Upper lobe of left lung (tissue), 6 donors: Measurements from ENCODE around the gene CLMN. TPM values are rescaled to one million over a fixed set of nuclear protein-coding genes. Genes with fewer than 3 reads are reported as not detected.

ENCODE experiments used
- ATAC-seq, 2 donors: fragments of 200-7000 bp; cut with Tn5 transposase; one replicate each; pipeline ENCODE4 v1.9.1; 2022; ENCODE audit warnings: mild to moderate bottlenecking in 2 of 2, moderate library complexity in 2 of 2; ENCODE audit not compliant: low FRiP score in 2 of 2
- DNase-seq, 2 donors: peaks; one replicate each; pipeline ENCODE4 v3.0.0-alpha.2; 2019 to 2020
- H3K27ac ChIP-seq, 4 donors: fragments of 200-600 bp; sonication (generic); one replicate each; pipeline ENCODE4 v1.5.1; 2016 to 2019
- H3K27me3 ChIP-seq, 4 donors: fragments of 200-600 bp; sonication (generic); one replicate each; pipeline ENCODE4 v1.5.1; 2017 to 2019
- H3K36me3 ChIP-seq, 4 donors: fragments of 200-600 bp; sonication (generic); one replicate each; pipeline ENCODE4 v1.5.1; 2016 to 2019
- H3K4me1 ChIP-seq, 4 donors: fragments of 200-600 bp; sonication (generic); one replicate each; pipeline ENCODE4 v1.5.1; 2018 to 2019
- H3K4me3 ChIP-seq, 4 donors: fragments of 200-600 bp; sonication (generic); one replicate each; pipeline ENCODE4 v1.5.1; 2017 to 2019; ENCODE audit warnings: mild to moderate bottlenecking in 2 of 4, moderate library complexity in 1 of 4
- H3K9me3 ChIP-seq, 4 donors: fragments of 200-600 bp; sonication (generic); one replicate each; pipeline ENCODE4 v1.5.1; 2018 to 2019
- EP300 ChIP-seq, 4 donors: sonication (generic); formaldehyde crosslinking; IDR thresholded peaks; one replicate each; pipeline ENCODE4 v1.5.1; 2017; ENCODE audit warnings: antibody characterized with exemption in 4 of 4, control low read depth in 2 of 4
- POLR2A ChIP-seq, 4 donors: fragments of 450-650 bp; IDR thresholded peaks; one replicate each; pipeline ENCODE4 v1.5.1; 2016 to 2017; ENCODE audit warnings: antibody characterized with exemption in 4 of 4, mild to moderate bottlenecking in 2 of 4
- POLR2AphosphoS5 ChIP-seq, 2 donors: sonication (generic); formaldehyde crosslinking; IDR thresholded peaks; one replicate each; pipeline ENCODE4 v1.5.1; 2017; ENCODE audit warnings: antibody characterized with exemption in 2 of 2
- WGBS, 2 donors: methylation state at CpG; one replicate each; pipeline ENCODE4 v1.1.5; 2017 to 2018; 5-methylcytosine and 5-hydroxymethylcytosine counted together
- total RNA-seq, 6 donors: library from RNA; depleted of rRNA in 4 of 6; stranded (reverse); fragments of >200 nt in 4 of 6; gene quantifications; one replicate each; pipeline versions ENCODE4 v1.1.0 to v1.2.1, GENCODE V29; 2016 to 2021
- TF ChIP-seq, protein P1 (sequence below), 6 experiments: fragments of 450-650 bp in 4 of 6; fragments of 200-600 bp in 2 of 6; sonication (generic) in 2 of 6; IDR thresholded peaks; one replicate each; pipeline ENCODE4 v1.5.1; 2016 to 2019; ENCODE audit warnings: antibody characterized with exemption in 6 of 6
- donor health status: DM: no; HTN: no; CAD: no; lungs with moderate emphysema.
- donor health status: DM: no; HTN: yes; CAD: no; lungs with severe emphysema.

The CLMN gene
- total RNA-seq, 6 donors from 2014 or later, result 9.7 to 35.5 (median 18.8) TPM

DNA sequence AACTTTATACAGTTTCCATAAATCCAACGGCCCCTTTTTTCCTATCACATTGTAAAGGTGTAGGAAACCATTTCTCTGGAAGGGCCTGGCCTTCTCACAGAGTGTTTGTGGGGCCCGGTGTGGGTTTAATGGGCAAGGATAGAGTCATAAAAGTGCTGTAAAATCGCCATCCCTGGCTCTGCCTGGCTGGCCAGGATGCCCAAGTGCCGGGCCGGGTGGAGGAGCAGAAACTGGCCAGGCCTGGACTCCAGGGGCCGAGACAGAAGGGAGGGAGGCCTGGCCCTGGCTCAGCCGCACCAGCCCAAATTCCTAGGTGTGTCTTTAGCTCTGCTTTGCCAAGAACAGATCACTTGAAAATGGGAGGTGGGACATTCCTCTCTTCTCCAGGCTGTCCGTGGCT is 85.3 kb downstream of the CLMN start:
- 68 to 74% methylated on average over 8 of the region's 8 CpGs for WGBS, 2 donors
- TF ChIP-seq, protein P1, sequence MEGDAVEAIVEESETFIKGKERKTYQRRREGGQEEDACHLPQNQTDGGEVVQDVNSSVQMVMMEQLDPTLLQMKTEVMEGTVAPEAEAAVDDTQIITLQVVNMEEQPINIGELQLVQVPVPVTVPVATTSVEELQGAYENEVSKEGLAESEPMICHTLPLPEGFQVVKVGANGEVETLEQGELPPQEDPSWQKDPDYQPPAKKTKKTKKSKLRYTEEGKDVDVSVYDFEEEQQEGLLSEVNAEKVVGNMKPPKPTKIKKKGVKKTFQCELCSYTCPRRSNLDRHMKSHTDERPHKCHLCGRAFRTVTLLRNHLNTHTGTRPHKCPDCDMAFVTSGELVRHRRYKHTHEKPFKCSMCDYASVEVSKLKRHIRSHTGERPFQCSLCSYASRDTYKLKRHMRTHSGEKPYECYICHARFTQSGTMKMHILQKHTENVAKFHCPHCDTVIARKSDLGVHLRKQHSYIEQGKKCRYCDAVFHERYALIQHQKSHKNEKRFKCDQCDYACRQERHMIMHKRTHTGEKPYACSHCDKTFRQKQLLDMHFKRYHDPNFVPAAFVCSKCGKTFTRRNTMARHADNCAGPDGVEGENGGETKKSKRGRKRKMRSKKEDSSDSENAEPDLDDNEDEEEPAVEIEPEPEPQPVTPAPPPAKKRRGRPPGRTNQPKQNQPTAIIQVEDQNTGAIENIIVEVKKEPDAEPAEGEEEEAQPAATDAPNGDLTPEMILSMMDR (IDR thresholded peaks at IDR 0.05), result no peak
- TF ChIP-seq POLR2AphosphoS5 (IDR thresholded peaks at IDR 0.05) (no peak), EP300 (IDR thresholded peaks at IDR 0.05) (no peak), POLR2A (IDR thresholded peaks at IDR 0.05) (no peak)
- H3K36me3 ChIP-seq, result no peaks in the 10 kb centered on the region
- no peak overlapping the region for H3K4me3 ChIP-seq
- peak in 1 of 2 donors; percentile 60 for ATAC-seq
- H3K27me3 ChIP-seq, result no peaks in the 10 kb centered on the region
- no peaks in the 10 kb centered on the region for H3K9me3 ChIP-seq
- peaks cover 0 to 8% (median 4%) of the 10 kb centered on the region in 4 donors for H3K4me1 ChIP-seq
- DNase-seq, result no peak
- H3K27ac ChIP-seq, result peak overlapping the region in 3 of 4 donors; percentile 35 to 48 (median 41)

DNA sequence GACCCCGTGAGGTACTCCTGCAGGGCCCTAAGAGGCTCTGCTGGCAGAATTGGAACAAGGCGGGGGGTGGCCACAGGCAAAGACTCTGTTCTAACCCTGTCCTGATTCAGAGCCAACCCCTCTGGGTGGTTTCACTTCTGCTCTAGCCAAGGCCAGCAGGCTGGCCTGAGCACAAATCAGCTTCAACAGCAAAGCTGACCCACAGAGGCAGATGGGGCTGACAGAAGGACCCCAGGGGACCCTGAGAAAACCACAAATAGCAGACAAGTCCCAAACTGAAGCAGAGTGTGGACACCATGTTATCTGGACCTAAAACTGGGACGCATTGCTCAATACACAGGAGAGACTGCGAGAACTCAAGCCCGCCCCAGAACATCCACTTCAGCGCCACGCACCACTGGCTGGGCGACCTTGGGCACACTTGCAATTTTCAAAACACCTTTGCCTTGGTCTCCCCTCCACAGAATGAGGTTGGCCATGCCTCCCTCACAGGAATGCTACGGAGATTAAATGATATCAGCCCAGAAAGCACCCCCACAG is 85.9 kb downstream of the CLMN start:
- ATAC-seq (peak in 1 of 2 donors; percentile 39), DNase-seq (peak in 1 of 2 donors; percentile 26)
- TF ChIP-seq, protein P1 (IDR thresholded peaks at IDR 0.05), result no peak
- TF ChIP-seq POLR2A (IDR thresholded peaks at IDR 0.05), result no peak
- TF ChIP-seq POLR2AphosphoS5 (IDR thresholded peaks at IDR 0.05), result peak in 1 of 2 donors; percentile 20
- TF ChIP-seq EP300 (IDR thresholded peaks at IDR 0.05), result peak in 1 of 4 donors; percentile 20
- Histone ChIP-seq H3K9me3 (no peaks in the 10 kb centered on the region), H3K36me3 (no peaks in the 10 kb centered on the region), H3K27ac (peak overlapping the region; percentile 17 to 48 (median 38)), H3K4me1 (peaks cover 0 to 8% (median 4%) of the 10 kb centered on the region in 4 donors), H3K4me3 (no peak overlapping the region), H3K27me3 (no peaks in the 10 kb centered on the region)
- WGBS, 2 donors, result 53 to 79% methylated on average over 9 of the region's 9 CpGs

DNA sequence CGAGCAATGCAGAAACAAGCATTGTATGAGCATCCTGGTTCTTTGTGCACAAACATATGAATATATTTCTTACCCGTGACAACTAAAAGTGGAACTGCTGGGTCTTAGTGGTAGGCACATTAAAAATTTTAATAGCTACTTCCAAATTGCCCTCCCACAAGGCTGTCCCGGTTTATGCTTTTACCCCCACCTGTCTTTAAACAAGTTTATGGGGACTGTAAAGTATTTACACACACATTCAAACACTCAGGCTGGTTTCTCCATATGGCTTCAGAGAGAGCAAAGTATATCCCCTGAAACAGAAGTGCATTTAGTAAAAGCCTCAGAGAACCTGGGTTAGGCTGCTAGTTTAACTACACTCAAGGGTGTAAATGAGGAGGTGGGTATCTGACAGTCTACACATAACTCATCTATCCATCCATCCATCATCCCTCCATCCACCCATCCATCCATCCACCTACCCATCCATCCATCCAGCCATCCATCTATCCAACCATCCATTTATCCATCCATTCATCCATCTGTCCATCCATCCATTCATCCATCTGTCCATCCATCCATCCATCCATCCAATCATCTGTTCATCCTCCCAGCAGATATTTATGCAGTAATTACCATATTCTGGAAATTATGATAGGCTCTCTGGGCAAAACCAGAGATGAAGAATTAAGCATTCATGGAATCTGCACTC is 86.7 kb downstream of the CLMN start:
- no peak overlapping the region for H3K4me3 ChIP-seq
- TF ChIP-seq POLR2A (IDR thresholded peaks at IDR 0.05) (no peak), POLR2AphosphoS5 (IDR thresholded peaks at IDR 0.05) (no peak), EP300 (IDR thresholded peaks at IDR 0.05) (no peak)
- TF ChIP-seq, protein P1 (IDR thresholded peaks at IDR 0.05), result no peak
- no peaks in the 10 kb centered on the region for H3K36me3 ChIP-seq
- ATAC-seq, result no peak
- WGBS, 2 donors, result 83 to 85% methylated on average over 3 of the region's 3 CpGs
- no peak for DNase-seq
- peaks cover 0 to 8% (median 4%) of the 10 kb centered on the region in 4 donors for H3K4me1 ChIP-seq
- no peaks in the 10 kb centered on the region for H3K27me3 ChIP-seq
- H3K9me3 ChIP-seq, result no peaks in the 10 kb centered on the region
- peak overlapping the region in 3 of 4 donors; percentile 17 to 41 (median 35) for H3K27ac ChIP-seq

DNA sequence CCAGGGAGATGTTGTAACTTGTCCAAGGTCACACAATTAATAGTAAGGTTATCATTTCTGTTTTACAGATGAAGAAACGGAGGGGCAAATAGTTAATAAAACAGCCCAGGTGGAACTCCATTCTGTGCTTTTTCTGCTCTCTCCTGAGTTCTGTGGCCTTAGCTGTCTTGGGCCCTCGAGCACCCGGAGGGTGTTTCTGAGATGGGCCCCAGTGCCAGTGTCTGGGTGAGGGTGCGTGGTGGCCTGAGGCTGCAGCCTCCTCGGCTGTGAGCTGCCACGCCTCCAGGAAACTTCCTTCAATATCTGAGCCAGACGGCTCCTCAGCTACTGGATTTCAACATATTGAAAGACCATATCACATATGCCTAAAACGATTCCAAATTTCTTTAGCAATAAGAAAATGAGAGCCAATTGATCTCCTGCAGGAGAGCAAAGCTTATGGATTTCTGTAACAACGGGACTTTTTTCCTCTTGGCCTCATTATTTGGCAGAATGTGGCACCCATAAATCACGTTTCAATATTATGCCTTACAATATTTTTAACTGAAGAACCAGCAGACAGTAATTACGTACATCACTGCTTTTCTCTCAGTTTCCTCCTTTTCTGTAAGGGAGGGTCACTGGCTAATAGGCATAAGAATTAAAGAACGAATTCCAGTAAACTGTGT is 87.6 kb downstream of the CLMN start:
- Histone ChIP-seq H3K27me3 (no peaks in the 10 kb centered on the region), H3K4me3 (no peak overlapping the region), H3K36me3 (no peaks in the 10 kb centered on the region), H3K27ac (no peak overlapping the region), H3K4me1 (peaks cover 0 to 15% (median 8%) of the 10 kb centered on the region in 4 donors), H3K9me3 (no peaks in the 10 kb centered on the region)
- TF ChIP-seq EP300 (IDR thresholded peaks at IDR 0.05) (no peak), POLR2AphosphoS5 (IDR thresholded peaks at IDR 0.05) (no peak), POLR2A (IDR thresholded peaks at IDR 0.05) (no peak)
- TF ChIP-seq, protein P1 (IDR thresholded peaks at IDR 0.05), result no peak
- DNase-seq (no peak), ATAC-seq (no peak)
- 61 to 62% methylated on average over 12 of the region's 12 CpGs for WGBS, 2 donors
